NCI-H524 (cell line): Measurements from ENCODE around the gene SSTR5.

Source experiments
- DNase-seq, 2 experiments: peaks; one replicate each; lab custom pipeline; 2025; lab: John Stamatoyannopoulos, UW

The SSTR5 gene

GRCh38 chr16:1102921-1103635, 30.5 kb downstream of the SSTR5 start:
- DNase-seq, result peak; percentile 33 to 47

GRCh38 chr16:1103636-1103980, 31.1 kb downstream of the SSTR5 start:
- DNase-seq, result no peak

- peak; percentile 73 to 76 for DNase-seq
Measured at GRCh38 chr16:1105888-1106620, 33.5 kb downstream of the SSTR5 start.

GRCh38 chr16:1106659-1107058, 34.1 kb downstream of the SSTR5 start:
- no peak for DNase-seq

- no peak for DNase-seq
Measured at GRCh38 chr16:1107141-1107540, 34.6 kb downstream of the SSTR5 start.

- no peak for DNase-seq
Measured at GRCh38 chr16:1107731-1108130, 35.2 kb downstream of the SSTR5 start.

- peak; percentile 90 to 93 for DNase-seq
Measured at GRCh38 chr16:1108299-1109252, 36.0 kb downstream of the SSTR5 start.

GRCh38 chr16:1109648-1110047, 37.1 kb downstream of the SSTR5 start:
- no peak for DNase-seq

- no peak for DNase-seq
Measured at GRCh38 chr16:1112506-1113184, 40.1 kb downstream of the SSTR5 start.

- DNase-seq, result no peak
Measured at GRCh38 chr16:1113489-1113888, 40.9 kb downstream of the SSTR5 start.

GRCh38 chr16:1113889-1114526, 41.5 kb downstream of the SSTR5 start:
- no peak for DNase-seq

GRCh38 chr16:1116693-1117077, 44.1 kb downstream of the SSTR5 start:
- DNase-seq, result no peak

- no peak for DNase-seq
Measured at GRCh38 chr16:1117176-1117900, 44.8 kb downstream of the SSTR5 start.

- no peak for DNase-seq
Measured at GRCh38 chr16:1117926-1118325, 45.4 kb downstream of the SSTR5 start.

- no peak for DNase-seq
Measured at GRCh38 chr16:1119129-1119528, 46.6 kb downstream of the SSTR5 start.

GRCh38 chr16:1119766-1120576, 47.4 kb downstream of the SSTR5 start:
- peak; percentile 27 to 77 for DNase-seq

- DNase-seq, result no peak
Measured at GRCh38 chr16:1120577-1120941, 48.0 kb downstream of the SSTR5 start.

GRCh38 chr16:1121009-1121408, 48.5 kb downstream of the SSTR5 start:
- DNase-seq, result no peak

- DNase-seq, result no peak
Measured at GRCh38 chr16:1121601-1122397, 49.3 kb downstream of the SSTR5 start.
